Measurements from ENCODE around the gene THSD4. TPM values are rescaled to one million over a fixed set of nuclear protein-coding genes. Genes with fewer than 3 reads are reported as not detected.
A peak's percentile ranks its signal among the peaks of the same experiment; 100 is the strongest.

Gene THSD4
- total RNA-seq, 2 experiments from 2014 or later, result 0.08 TPM; not detected in 1

GRCh38 chr15:71782422-71783165, 667.3 kb downstream of the THSD4 start:
- peaks cover 8% of the 10 kb centered on the region for H3K27me3 Mint-ChIP-seq

GRCh38 chr15:71784719-71785118, 669.4 kb downstream of the THSD4 start:
- no peaks in the 10 kb centered on the region for H3K9me3 Mint-ChIP-seq
- H3K4me3 Mint-ChIP-seq, result no peak overlapping the region
- peaks cover 22% of the 10 kb centered on the region for H3K4me1 Mint-ChIP-seq
- no peak for DNase-seq
- no peak overlapping the region for H3K27ac Mint-ChIP-seq
- ChIA-PET POLR2A (no interaction called here), CTCF (interaction anchor here (1.0 kb wide), 1 partner anchor 41 kb away, joined by 4 read pairs; no protein-coding TSS in a partner anchor)
- H3K36me3 Mint-ChIP-seq (ENCODE audit: low read depth), result no peaks in the 10 kb centered on the region
- peaks cover 8% of the 10 kb centered on the region for H3K27me3 Mint-ChIP-seq

More at GRCh38 chr15:71782422-71783165, 667.3 kb downstream of the THSD4 start:
- no peak for DNase-seq
- H3K4me1 Mint-ChIP-seq, result peaks cover 22% of the 10 kb centered on the region
- H3K9me3 Mint-ChIP-seq, result no peaks in the 10 kb centered on the region
- no peak overlapping the region for H3K4me3 Mint-ChIP-seq
- H3K36me3 Mint-ChIP-seq (ENCODE audit: low read depth), result no peaks in the 10 kb centered on the region
- ChIA-PET POLR2A (no interaction called here), CTCF (interaction anchor here (1.3 to 3.0 kb wide), 4 partner anchors 11 to 374 kb away, joined by 5 to 22 read pairs (median 12); no protein-coding TSS in a partner anchor)
- no peak overlapping the region for H3K27ac Mint-ChIP-seq

- H3K36me3 Mint-ChIP-seq (ENCODE audit: low read depth), result no peaks in the 10 kb centered on the region
- ChIA-PET CTCF (no interaction called here), POLR2A (no interaction called here)
These were observed 670.7 kb downstream of the THSD4 start for GRCh38 chr15:71785996-71786395.

GRCh38 chr15:71786673-71787072, 671.4 kb downstream of the THSD4 start:
- no peak for DNase-seq
- H3K36me3 Mint-ChIP-seq (ENCODE audit: low read depth), result no peaks in the 10 kb centered on the region
- H3K9me3 Mint-ChIP-seq, result no peaks in the 10 kb centered on the region
- POLR2A ChIA-PET, result no interaction called here
- CTCF ChIA-PET, result no interaction called here
- H3K4me3 Mint-ChIP-seq, result no peak overlapping the region
- H3K27me3 Mint-ChIP-seq, result peaks cover 8% of the 10 kb centered on the region
- H3K4me1 Mint-ChIP-seq, result peaks cover 3% of the 10 kb centered on the region
- no peak overlapping the region for H3K27ac Mint-ChIP-seq

More at GRCh38 chr15:71785996-71786395, 670.7 kb downstream of the THSD4 start:
- H3K4me1 Mint-ChIP-seq, result peaks cover 10% of the 10 kb centered on the region
- no peaks in the 10 kb centered on the region for H3K9me3 Mint-ChIP-seq
- no peak for DNase-seq
- H3K27ac Mint-ChIP-seq, result no peak overlapping the region
- H3K4me3 Mint-ChIP-seq, result no peak overlapping the region
- H3K27me3 Mint-ChIP-seq, result peaks cover 8% of the 10 kb centered on the region

GRCh38 chr15:71788646-71789579, 673.6 kb downstream of the THSD4 start:
- ChIA-PET POLR2A (no interaction called here), CTCF (interaction anchor here (1.9 kb wide), 1 partner anchor 45 kb away, joined by 7 read pairs; no protein-coding TSS in a partner anchor)
- no peak overlapping the region for H3K27ac Mint-ChIP-seq
- no peaks in the 10 kb centered on the region for H3K9me3 Mint-ChIP-seq
- H3K4me1 Mint-ChIP-seq, result no peaks in the 10 kb centered on the region
- no peaks in the 10 kb centered on the region for H3K36me3 Mint-ChIP-seq (ENCODE audit: low read depth)
- peak; percentile 1 for DNase-seq
- H3K27me3 Mint-ChIP-seq, result peaks cover 7% of the 10 kb centered on the region
- H3K4me3 Mint-ChIP-seq, result no peak overlapping the region

GRCh38 chr15:71789616-71790015, 674.3 kb downstream of the THSD4 start:
- CTCF ChIA-PET, result no interaction called here
- H3K36me3 Mint-ChIP-seq (ENCODE audit: low read depth), result no peaks in the 10 kb centered on the region
- no peaks in the 10 kb centered on the region for H3K9me3 Mint-ChIP-seq
- no peak overlapping the region for H3K27ac Mint-ChIP-seq
- H3K4me1 Mint-ChIP-seq, result no peaks in the 10 kb centered on the region
- no peak overlapping the region for H3K4me3 Mint-ChIP-seq
- H3K27me3 Mint-ChIP-seq, result peaks cover 7% of the 10 kb centered on the region
- DNase-seq, result no peak
- POLR2A ChIA-PET, result no interaction called here

GRCh38 chr15:71790081-71790480, 674.8 kb downstream of the THSD4 start:
- peak; percentile 8 for DNase-seq
- Mint-ChIP-seq H3K9me3 (no peaks in the 10 kb centered on the region), H3K4me3 (no peak overlapping the region), H3K4me1 (no peaks in the 10 kb centered on the region), H3K27me3 (peaks cover 7% of the 10 kb centered on the region), H3K36me3 (ENCODE audit: low read depth) (no peaks in the 10 kb centered on the region), H3K27ac (no peak overlapping the region)
- ChIA-PET POLR2A (no interaction called here), CTCF (no interaction called here)

- Mint-ChIP-seq H3K4me3 (no peak overlapping the region), H3K9me3 (no peaks in the 10 kb centered on the region), H3K27ac (no peak overlapping the region), H3K36me3 (ENCODE audit: low read depth) (no peaks in the 10 kb centered on the region), H3K4me1 (no peaks in the 10 kb centered on the region), H3K27me3 (peaks cover 6% of the 10 kb centered on the region)
- ChIA-PET POLR2A (no interaction called here), CTCF (no interaction called here)
- DNase-seq, result peak; percentile 12
These were observed 676.7 kb downstream of the THSD4 start for GRCh38 chr15:71791975-71792374.

GRCh38 chr15:71792521-71792920, 677.2 kb downstream of the THSD4 start:
- no peak overlapping the region for H3K4me3 Mint-ChIP-seq
- no peak overlapping the region for H3K27ac Mint-ChIP-seq
- no peaks in the 10 kb centered on the region for H3K9me3 Mint-ChIP-seq
- H3K36me3 Mint-ChIP-seq (ENCODE audit: low read depth), result no peaks in the 10 kb centered on the region
- H3K4me1 Mint-ChIP-seq, result no peaks in the 10 kb centered on the region
- DNase-seq, result no peak
- POLR2A ChIA-PET, result no interaction called here
- H3K27me3 Mint-ChIP-seq, result peaks cover 4% of the 10 kb centered on the region
- CTCF ChIA-PET, result no interaction called here

- no peak for DNase-seq
- Mint-ChIP-seq H3K36me3 (ENCODE audit: low read depth) (no peaks in the 10 kb centered on the region), H3K27me3 (peaks cover 6% of the 10 kb centered on the region), H3K27ac (no peak overlapping the region), H3K4me3 (no peak overlapping the region), H3K4me1 (no peaks in the 10 kb centered on the region), H3K9me3 (no peaks in the 10 kb centered on the region)
- CTCF ChIA-PET, result interaction anchor here (1.3 to 1.4 kb wide), 2 partner anchors 19 to 46 kb away, joined by 3 to 5 read pairs; no protein-coding TSS in a partner anchor
- POLR2A ChIA-PET, result no interaction called here
These were observed 683.4 kb downstream of the THSD4 start for GRCh38 chr15:71798641-71799040.

- no peaks in the 10 kb centered on the region for H3K36me3 Mint-ChIP-seq (ENCODE audit: low read depth)
- H3K27ac Mint-ChIP-seq, result no peak overlapping the region
- H3K9me3 Mint-ChIP-seq, result no peaks in the 10 kb centered on the region
- CTCF ChIA-PET, result interaction anchor here (0.7 to 4.2 kb wide), 5 partner anchors 19 to 356 kb away, joined by 3 to 26 read pairs (median 5); no protein-coding TSS in a partner anchor
- no peak overlapping the region for H3K4me3 Mint-ChIP-seq
- no peaks in the 10 kb centered on the region for H3K4me1 Mint-ChIP-seq
- POLR2A ChIA-PET, result no interaction called here
- DNase-seq, result no peak
- peaks cover 6% of the 10 kb centered on the region for H3K27me3 Mint-ChIP-seq
These were observed 684.9 kb downstream of the THSD4 start for GRCh38 chr15:71800190-71800589.

- POLR2A ChIA-PET, result no interaction called here
- H3K9me3 Mint-ChIP-seq, result no peaks in the 10 kb centered on the region
- peaks cover 6% of the 10 kb centered on the region for H3K27me3 Mint-ChIP-seq
- CTCF ChIA-PET, result interaction anchor here (0.6 to 4.2 kb wide), 8 partner anchors 18 to 355 kb away, joined by 3 to 26 read pairs (median 6); no protein-coding TSS in a partner anchor
- no peak overlapping the region for H3K27ac Mint-ChIP-seq
- DNase-seq, result peak; percentile 30
- H3K4me1 Mint-ChIP-seq, result no peaks in the 10 kb centered on the region
- H3K36me3 Mint-ChIP-seq (ENCODE audit: low read depth), result no peaks in the 10 kb centered on the region
- H3K4me3 Mint-ChIP-seq, result no peak overlapping the region
These were observed 685.8 kb downstream of the THSD4 start for GRCh38 chr15:71800835-71801745.
